GM12878 (cell line): Measurements from ENCODE around the gene DGLUCY. TPM values are rescaled to one million over a fixed set of nuclear protein-coding genes. Genes with fewer than 3 reads are reported as not detected.

Source experiments
- ATAC-seq: fragments of 200-7000 bp; cut with Tn5 transposase; 3 replicates; pipeline ENCODE4 v1.9.1; 2020; ENCODE audit warnings: mild to moderate bottlenecking, moderate library complexity
- BruUV-seq: library from RNA; stranded (reverse); fragments of 400-500 nt; replicated peaks from 2 replicates; lab custom pipeline; 2021; lab: Mats Ljungman, UMichigan
- CTCF ChIA-PET: fragments of 300-600 bp; sonication (Branson Sonifier 250); formaldehyde crosslinking; extraction: SDS; loops from one replicate; lab custom pipeline; 2021; ENCODE audit warnings: inconsistent platforms; lab: Yijun Ruan, JAX
- POLR2A ChIA-PET: fragments of 350-600 bp; formaldehyde crosslinking; extraction: SDS; loops from one replicate; lab custom pipeline; 2021; ENCODE audit warnings: inconsistent platforms; lab: Charles Lee
- RAD21 ChIA-PET: fragments of 300-600 bp; sonication (Branson Sonifier 250); formaldehyde crosslinking; loops from one replicate; lab custom pipeline; 2023; ENCODE audit warnings: antibody characterized with exemption; ENCODE audit not compliant: unreplicated experiment; lab: Charles Lee
- SMC1A ChIA-PET: fragments of 300-600 bp; sonication (Branson Sonifier 250); formaldehyde crosslinking; loops from one replicate; lab custom pipeline; 2023; ENCODE audit not compliant: unreplicated experiment, uncharacterized antibody; lab: Charles Lee
- DNase-seq: peaks from one replicate; pipeline ENCODE4 v3.0.0-alpha.2; 2011; ENCODE audit warnings: low read depth, low spot score
- FAIRE-seq: peaks from 3 replicates; lab custom pipeline; 2011; peaks lifted over from hg19 to GRCh38; lab: Jason Lieb, UNC
- H2AFZ ChIP-seq: 2 replicates; pipeline ENCODE4 v1.6.0; 2011; ENCODE audit warnings: low read depth, low read length, control low read depth; ENCODE audit not compliant: control insufficient read depth
- H3K27ac ChIP-seq: 2 replicates; pipeline ENCODE4 v1.5.1; 2011; ENCODE audit warnings: control low read depth; ENCODE audit not compliant: control insufficient read depth, insufficient read depth
- H3K27me3 ChIP-seq, 2 experiments: replicated peaks in 1 of 2; 2 replicates each; pipeline versions ENCODE4 v1.6.0 to v1.6.1; 2011; ENCODE audit warnings: low read length in 1 of 2; ENCODE audit not compliant: control insufficient read depth in 2 of 2, insufficient read depth in 2 of 2
- H3K36me3 ChIP-seq, 2 experiments: 2 replicates each; pipeline ENCODE4 v1.5.1; 2011; ENCODE audit warnings: low read length in 1 of 2; ENCODE audit not compliant: control insufficient read depth in 2 of 2, insufficient read depth in 2 of 2
- H3K4me1 ChIP-seq: 2 replicates; pipeline ENCODE4 v1.6.1; 2011; ENCODE audit warnings: mild to moderate bottlenecking, low read length, moderate library complexity, mixed read lengths; ENCODE audit not compliant: control insufficient read depth, insufficient read depth
- H3K4me2 ChIP-seq: 2 replicates; pipeline ENCODE4 v1.6.0; 2011; ENCODE audit warnings: control low read depth; ENCODE audit not compliant: control insufficient read depth, insufficient read depth
- H3K4me3 ChIP-seq: fragments of 200-600 bp; sonication (generic); 2 replicates; pipeline ENCODE4 v1.5.1; 2016
- H3K79me2 ChIP-seq: 2 replicates; pipeline ENCODE4 v1.6.0; 2011; ENCODE audit warnings: low read length; ENCODE audit not compliant: control insufficient read depth, insufficient read depth
- H3K9ac ChIP-seq: 2 replicates; pipeline ENCODE4 v1.8.0; 2011; ENCODE audit warnings: low read length, control low read depth, mixed read lengths; ENCODE audit not compliant: control insufficient read depth, insufficient read depth
- H3K9me3 ChIP-seq: replicated peaks from 3 replicates; pipeline ENCODE4 v1.5.1; 2011; ENCODE audit warnings: mild to moderate bottlenecking, low read length; ENCODE audit not compliant: control insufficient read depth, insufficient read depth
- H4K20me1 ChIP-seq: 2 replicates; pipeline ENCODE4 v1.6.0; 2011; ENCODE audit not compliant: control insufficient read depth, insufficient read depth
- BCL11A ChIP-seq: IDR thresholded peaks from 2 replicates; pipeline ENCODE4 v1.6.1; 2011; ENCODE audit warnings: low read depth, low read length
- CREB1 ChIP-seq: IDR thresholded peaks from 2 replicates; pipeline ENCODE4 v1.6.1; 2012; ENCODE audit warnings: low read depth, mild to moderate bottlenecking, inconsistent platforms
- DPF2 ChIP-seq: fragments of 450-650 bp; IDR thresholded peaks from 2 replicates; pipeline ENCODE4 v1.6.1; 2017; ENCODE audit warnings: mild to moderate bottlenecking
- EGR1 ChIP-seq, 2 experiments: IDR thresholded peaks; 1 replicate in 1 of 2; 2 replicates in 1 of 2; pipeline ENCODE4 v1.6.1; 2011 to 2012; ENCODE audit warnings: low read depth in 2 of 2, low read length in 2 of 2, borderline replicate concordance in 1 of 2, mild to moderate bottlenecking in 1 of 2, moderate library complexity in 1 of 2
- EZH2 ChIP-seq: IDR thresholded peaks from 2 replicates; pipeline ENCODE4 v1.6.1; 2012; ENCODE audit warnings: low read depth, mild to moderate bottlenecking, control low read depth, inconsistent platforms, low read length, borderline replicate concordance; ENCODE audit not compliant: control insufficient read depth
- FOXK2 ChIP-seq: fragments of 450-650 bp; IDR thresholded peaks from 2 replicates; pipeline ENCODE4 v1.6.1; 2017; ENCODE audit warnings: mild to moderate bottlenecking, moderate library complexity
- FOXM1 ChIP-seq: IDR thresholded peaks from 2 replicates; pipeline ENCODE4 v1.6.1; 2012; ENCODE audit warnings: low read depth, mild to moderate bottlenecking, inconsistent platforms, low read length, moderate library complexity
- HDGF ChIP-seq: fragments of 450-650 bp; IDR thresholded peaks from 2 replicates; pipeline ENCODE4 v1.6.1; 2016; ENCODE audit warnings: antibody characterized with exemption
- IKZF1 ChIP-seq: fragments of 450-650 bp; conservative IDR thresholded peaks from 2 replicates; pipeline ENCODE4 v1.6.1; 2017; ENCODE audit warnings: antibody characterized with exemption, mild to moderate bottlenecking
- IKZF2 ChIP-seq, 2 experiments: fragments of 450-650 bp; IDR thresholded peaks; 2 replicates each; pipeline ENCODE4 v1.6.1; 2017; ENCODE audit warnings: mild to moderate bottlenecking in 2 of 2, moderate library complexity in 2 of 2
- MEF2A ChIP-seq: IDR thresholded peaks from 2 replicates; pipeline ENCODE4 v1.6.1; 2011; ENCODE audit warnings: low read depth, mild to moderate bottlenecking, low read length, moderate library complexity; ENCODE audit not compliant: insufficient read depth
- MYB ChIP-seq: fragments of 150-350 bp; IDR thresholded peaks from 2 replicates; pipeline ENCODE4 v1.6.1; 2014; ENCODE audit warnings: mild to moderate bottlenecking, low read depth, low read length, borderline replicate concordance
- NRF1 ChIP-seq: conservative IDR thresholded peaks from 2 replicates; pipeline ENCODE4 v1.6.1; 2011; ENCODE audit warnings: mild to moderate bottlenecking, low read depth, low read length, improper control_type of control experiment
- POLR2AphosphoS5 ChIP-seq: IDR thresholded peaks from 2 replicates; pipeline ENCODE4 v1.6.1; 2011; ENCODE audit warnings: mild to moderate bottlenecking, low read length, inconsistent platforms
- SMC3 ChIP-seq: IDR thresholded peaks from 2 replicates; pipeline ENCODE4 v1.6.1; 2011; ENCODE audit warnings: low read length, improper control_type of control experiment, borderline replicate concordance
- SUZ12 ChIP-seq: fragments of 200-600 bp; sonication (generic); IDR thresholded peaks from one replicate; pipeline ENCODE4 v1.6.1; 2018; ENCODE audit warnings: antibody characterized with exemption, mild to moderate bottlenecking; ENCODE audit not compliant: unreplicated experiment
- TCF3 ChIP-seq: IDR thresholded peaks from 2 replicates; pipeline ENCODE4 v1.6.1; 2012; ENCODE audit warnings: low read depth, mild to moderate bottlenecking, low read length, borderline replicate concordance; ENCODE audit not compliant: insufficient read depth
- WRNIP1 ChIP-seq: IDR thresholded peaks from 2 replicates; pipeline ENCODE4 v1.6.1; 2011; ENCODE audit warnings: low read depth, low read length, improper control_type of control experiment, borderline replicate concordance
- ZBED1 ChIP-seq: IDR thresholded peaks from 2 replicates; pipeline ENCODE4 v1.6.1; 2016; ENCODE audit warnings: borderline replicate concordance
- ZNF207 ChIP-seq: fragments of 450-650 bp; IDR thresholded peaks from 2 replicates; pipeline ENCODE4 v1.6.1; 2014; ENCODE audit warnings: antibody characterized with exemption, mild to moderate bottlenecking, borderline replicate concordance
- WGBS: methylation state at CpG from one replicate; pipeline ENCODE4 v1.1.6; 2016; ENCODE audit warnings: low lambda C conversion rate; ENCODE audit not compliant: insufficient replicate concordance, insufficient coverage; ENCODE audit errors: missing lambda C conversion rate; 5-methylcytosine and 5-hydroxymethylcytosine counted together
- in situ Hi-C: fragments of 300-500 bp; cut with MboI; formaldehyde crosslinking; loops from 9 replicates; pipeline ENCODE4 v1.14.3; 2018; ENCODE audit warnings: mixed read lengths
- intact Hi-C: fragments of 100-400 bp; cut with micrococcal nuclease; formaldehyde crosslinking; loops from one replicate; pipeline ENCODE4 v1.14.2; 2022; ENCODE audit not compliant: unreplicated experiment
- polyA plus RNA-seq, 11 experiments: library from polyadenylated mRNA; depleted of rRNA in 4 of 11; unstranded in 6 of 11; stranded (reverse) in 5 of 11; fragments of >200 nt; fragmentation: Nextera tagmentation in 4 of 11; fragmentation: Illumina TruSeq in 1 of 11; extraction: Ambion mirVana in 4 of 11; extraction: Trizol in 1 of 11; gene quantifications; 1 replicate in 1 of 11; 2 replicates in 10 of 11; pipeline versions ENCODE4 v1.2.1 to v1.2.3, GENCODE V29; 2011 to 2016; ENCODE audit warnings: inconsistent platforms in 2 of 11, missing spikeins in 2 of 11, low read depth in 1 of 11
- total RNA-seq, 4 experiments: library from RNA; depleted of rRNA in 3 of 4; stranded (reverse); fragments of >200 nt in 3 of 4; fragmentation: Illumina TruSeq in 1 of 4; extraction: Trizol in 1 of 4; gene quantifications; 2 replicates each; pipeline versions ENCODE4 v1.2.1 to v1.2.3, GENCODE V29; 2013 to 2021
- TF ChIP-seq, protein P1 (sequence below): IDR thresholded peaks from 2 replicates; pipeline ENCODE4 v1.6.1; 2011; ENCODE audit warnings: borderline replicate concordance, low read depth, mild to moderate bottlenecking, moderate library complexity, mixed read lengths, low read length; ENCODE audit not compliant: insufficient read depth; ENCODE audit errors: extremely low read length
- TF ChIP-seq, protein P2 (sequence below): fragments of 450-650 bp; IDR thresholded peaks from 2 replicates; pipeline ENCODE4 v1.6.1; 2016; ENCODE audit warnings: mild to moderate bottlenecking

DGLUCY gene
- total and polyA plus RNA-seq, 10 of the 15 experiments (the other 5 are each of a cell fraction or from before 2014, with no cell fraction given): 15.0 to 70.3 (median 55.1) TPM

DNA sequence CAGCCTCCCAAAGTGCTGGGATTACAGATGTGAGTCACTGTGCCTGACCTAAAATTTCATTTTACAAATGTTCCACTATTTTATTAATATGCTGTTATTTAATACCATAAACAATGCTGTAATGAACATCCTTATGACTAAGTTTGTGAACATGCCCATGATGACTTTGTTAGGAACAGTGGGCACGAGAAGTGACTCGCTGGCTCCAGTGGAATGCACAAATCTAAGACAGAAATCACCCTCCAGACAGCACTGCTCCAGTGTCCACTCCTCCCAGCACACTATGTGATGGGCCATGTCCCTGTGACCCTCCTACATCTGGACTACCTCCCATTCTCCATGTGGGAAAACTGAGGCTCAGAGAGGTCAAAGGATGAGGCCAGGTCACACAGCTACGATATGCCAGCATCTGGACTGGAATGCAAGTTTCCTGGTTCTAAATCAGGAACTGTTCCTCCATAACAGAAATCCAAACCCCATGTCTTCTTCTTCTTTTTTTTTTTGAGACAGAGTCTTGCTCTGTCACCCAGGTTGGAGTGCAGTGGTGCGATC is 72.7 kb downstream of the DGLUCY start (continued):
- no peak for TF ChIP-seq IKZF2 (IDR thresholded peaks at IDR 0.05)
- no peak for TF ChIP-seq NRF1
- TF ChIP-seq ZNF207: no peak
- TF ChIP-seq FOXK2: no peak
- no peak for TF ChIP-seq BCL11A
- TF ChIP-seq, protein P1, sequence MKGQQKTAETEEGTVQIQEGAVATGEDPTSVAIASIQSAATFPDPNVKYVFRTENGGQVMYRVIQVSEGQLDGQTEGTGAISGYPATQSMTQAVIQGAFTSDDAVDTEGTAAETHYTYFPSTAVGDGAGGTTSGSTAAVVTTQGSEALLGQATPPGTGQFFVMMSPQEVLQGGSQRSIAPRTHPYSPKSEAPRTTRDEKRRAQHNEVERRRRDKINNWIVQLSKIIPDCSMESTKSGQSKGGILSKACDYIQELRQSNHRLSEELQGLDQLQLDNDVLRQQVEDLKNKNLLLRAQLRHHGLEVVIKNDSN: no peak
- TF ChIP-seq, protein P2, sequence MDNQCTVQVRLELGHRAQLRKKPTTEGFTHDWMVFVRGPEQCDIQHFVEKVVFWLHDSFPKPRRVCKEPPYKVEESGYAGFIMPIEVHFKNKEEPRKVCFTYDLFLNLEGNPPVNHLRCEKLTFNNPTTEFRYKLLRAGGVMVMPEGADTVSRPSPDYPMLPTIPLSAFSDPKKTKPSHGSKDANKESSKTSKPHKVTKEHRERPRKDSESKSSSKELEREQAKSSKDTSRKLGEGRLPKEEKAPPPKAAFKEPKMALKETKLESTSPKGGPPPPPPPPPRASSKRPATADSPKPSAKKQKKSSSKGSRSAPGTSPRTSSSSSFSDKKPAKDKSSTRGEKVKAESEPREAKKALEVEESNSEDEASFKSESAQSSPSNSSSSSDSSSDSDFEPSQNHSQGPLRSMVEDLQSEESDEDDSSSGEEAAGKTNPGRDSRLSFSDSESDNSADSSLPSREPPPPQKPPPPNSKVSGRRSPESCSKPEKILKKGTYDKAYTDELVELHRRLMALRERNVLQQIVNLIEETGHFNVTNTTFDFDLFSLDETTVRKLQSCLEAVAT: no peak
- TF ChIP-seq CREB1: no peak
- TF ChIP-seq EZH2: no peak
- TF ChIP-seq TCF3: no peak
- TF ChIP-seq, all 136 proteins: peak for 0

DNA sequence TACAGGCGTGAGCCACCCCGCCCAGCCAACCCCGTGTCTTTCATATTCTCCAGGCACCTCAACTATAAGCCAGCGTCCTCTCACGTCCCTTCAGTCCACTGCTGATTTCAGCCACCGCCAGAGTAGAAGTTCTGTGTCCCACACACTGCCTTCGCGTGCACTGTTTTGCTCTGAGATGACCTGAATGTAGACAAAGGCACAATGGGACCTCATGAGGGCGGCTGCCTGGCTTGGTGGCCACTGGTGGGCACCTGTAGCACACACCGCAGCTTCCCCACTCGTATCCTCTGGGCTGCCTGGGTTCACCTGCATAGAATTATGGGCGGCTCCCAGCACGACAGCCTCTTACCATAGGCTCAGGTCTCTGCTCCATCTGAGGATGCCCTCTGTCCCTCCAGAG is 73.4 kb downstream of the DGLUCY start:
- ATAC-seq (no peak), FAIRE-seq (no peak), DNase-seq (no peak)
- Histone ChIP-seq H3K79me2 (no peaks in the 10 kb centered on the region), H3K9me3 (no peaks in the 10 kb centered on the region), H3K4me2 (no peak overlapping the region), H3K4me1 (no peaks in the 10 kb centered on the region), H3K27me3 (no peaks in the 10 kb centered on the region), H3K36me3 (peaks cover 25 to 33% of the 10 kb centered on the region in 2 experiments), H4K20me1 (no peaks in the 10 kb centered on the region), H2AFZ (no peak overlapping the region), H3K9ac (no peak overlapping the region), H3K27ac (no peak overlapping the region), H3K4me3 (no peak overlapping the region)
- 97% methylated on average over 13 of the region's 13 CpGs for WGBS
- POLR2A ChIA-PET: no interaction called here
- intact Hi-C loops: no loop called here
- RAD21 ChIA-PET: no interaction called here
- SMC1A ChIA-PET: no interaction called here
- CTCF ChIA-PET: interaction anchor here (0.8 kb wide), 1 partner anchor 220 kb away, joined by 3 read pairs; no protein-coding TSS in a partner anchor
- in situ Hi-C loops: no loop called here
- BruUV-seq: no TSS peak
- no peak for TF ChIP-seq DPF2
- TF ChIP-seq MEF2A: no peak
- no peak for TF ChIP-seq SUZ12
- TF ChIP-seq EGR1 (IDR thresholded peaks at IDR 0.05; ENCODE audit: borderline replicate concordance in 1 of 2, low read depth in 2 of 2, low read length in 2 of 2): no peak
- TF ChIP-seq POLR2AphosphoS5: no peak
- TF ChIP-seq WRNIP1: no peak
- no peak for TF ChIP-seq IKZF1
- TF ChIP-seq ZBED1: no peak
- no peak for TF ChIP-seq HDGF
- TF ChIP-seq MYB: no peak
- no peak for TF ChIP-seq SMC3
- no peak for TF ChIP-seq FOXM1
